ENCODE results near the gene VWA3B.
"Not testable (repeated sequence)": the region's sequence is repeated elsewhere in the genome, so short reads cannot be mapped to it uniquely, and the experiment has no call there.

Gene VWA3B

GRCh38 chr2:98253461-98254070, 166.6 kb downstream of the VWA3B start:
- no peak for FAIRE-seq

GRCh38 chr2:98254504-98255059, 167.6 kb downstream of the VWA3B start:
- FAIRE-seq, result no peak

GRCh38 chr2:98258906-98259305, 171.9 kb downstream of the VWA3B start:
- FAIRE-seq, result no peak

GRCh38 chr2:98263362-98263761, 176.4 kb downstream of the VWA3B start:
- no peak for FAIRE-seq

- FAIRE-seq, result not testable (repeated sequence)
These were observed 181.3 kb downstream of the VWA3B start for GRCh38 chr2:98268225-98268624.

- no peak for FAIRE-seq
These were observed 182.3 kb downstream of the VWA3B start for GRCh38 chr2:98269274-98269673.

GRCh38 chr2:98269830-98270229, 182.9 kb downstream of the VWA3B start:
- no peak for FAIRE-seq

- FAIRE-seq, result no peak
These were observed 190.3 kb downstream of the VWA3B start for GRCh38 chr2:98277162-98277859.

GRCh38 chr2:98278074-98278473, 191.1 kb downstream of the VWA3B start:
- no peak for FAIRE-seq

GRCh38 chr2:98280376-98281102, 193.6 kb downstream of the VWA3B start:
- no peak for FAIRE-seq

GRCh38 chr2:98281607-98282006, 194.6 kb downstream of the VWA3B start:
- FAIRE-seq, result no peak

GRCh38 chr2:98282109-98282508, 195.1 kb downstream of the VWA3B start:
- FAIRE-seq, result no peak

- no peak for FAIRE-seq
These were observed 206.1 kb downstream of the VWA3B start for GRCh38 chr2:98293030-98293429.

GRCh38 chr2:98293931-98294687, 207.1 kb downstream of the VWA3B start:
- FAIRE-seq, result no peak

GRCh38 chr2:98294711-98295110, 207.7 kb downstream of the VWA3B start:
- no peak for FAIRE-seq

GRCh38 chr2:98295275-98295674, 208.3 kb downstream of the VWA3B start:
- no peak for FAIRE-seq

- no peak for FAIRE-seq
These were observed 208.9 kb downstream of the VWA3B start for GRCh38 chr2:98295721-98296414.

GRCh38 chr2:98296440-98296839, 209.5 kb downstream of the VWA3B start:
- FAIRE-seq, result no peak

- no peak for FAIRE-seq
These were observed 211.1 kb downstream of the VWA3B start for GRCh38 chr2:98297817-98298682.

- FAIRE-seq, result no peak
These were observed 211.8 kb downstream of the VWA3B start for GRCh38 chr2:98298683-98299164.
